M059J (cell line): ENCODE results near the gene GOLGA8O. TPM values are rescaled to one million over a fixed set of nuclear protein-coding genes. Genes with fewer than 3 reads are reported as not detected.
"Not testable (repeated sequence)": the region's sequence is repeated elsewhere in the genome, so short reads cannot be mapped to it uniquely, and the experiment has no call there.

ENCODE experiments used
- DNase-seq: peaks from one replicate; pipeline ENCODE4 v3.0.0-alpha.2; 2012; ENCODE audit warnings: low read depth
- total RNA-seq: library from RNA; depleted of rRNA; stranded (reverse); fragments of >200 nt; shearing (Covaris generic); gene quantifications from 2 replicates; pipeline ENCODE4 v1.2.3, GENCODE V29; 2014; rRNA removed

GOLGA8O gene
- 0.07 and 0.12 TPM in 2 replicates for total RNA-seq

DNA sequence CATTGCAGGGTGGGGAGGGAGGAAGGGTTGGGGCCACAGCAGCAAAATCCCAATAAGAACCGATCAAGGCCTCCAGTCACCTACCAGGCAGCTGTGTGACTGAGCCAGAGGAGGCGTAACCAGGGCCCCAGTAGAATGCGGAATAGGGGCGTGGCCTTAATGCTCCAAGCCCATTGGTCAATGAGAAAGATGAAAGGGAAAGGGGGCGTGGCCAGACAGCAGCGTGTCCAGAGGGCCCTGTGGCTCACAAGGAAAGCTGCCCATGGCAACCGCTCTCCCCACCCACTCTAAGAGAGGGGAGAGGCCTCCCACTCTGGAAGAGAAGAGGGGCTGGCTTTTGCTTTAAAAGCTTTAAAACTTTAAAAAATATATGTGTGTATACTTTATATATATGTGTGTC, at the start of gene GOLGA8O:
Gene GOLGA8O (minus strand): TSS at position 101 of the 400 bp plus-strand sequence. CDS start 98 bp downstream, at position 3.
- DNase-seq: not testable (repeated sequence)

DNA sequence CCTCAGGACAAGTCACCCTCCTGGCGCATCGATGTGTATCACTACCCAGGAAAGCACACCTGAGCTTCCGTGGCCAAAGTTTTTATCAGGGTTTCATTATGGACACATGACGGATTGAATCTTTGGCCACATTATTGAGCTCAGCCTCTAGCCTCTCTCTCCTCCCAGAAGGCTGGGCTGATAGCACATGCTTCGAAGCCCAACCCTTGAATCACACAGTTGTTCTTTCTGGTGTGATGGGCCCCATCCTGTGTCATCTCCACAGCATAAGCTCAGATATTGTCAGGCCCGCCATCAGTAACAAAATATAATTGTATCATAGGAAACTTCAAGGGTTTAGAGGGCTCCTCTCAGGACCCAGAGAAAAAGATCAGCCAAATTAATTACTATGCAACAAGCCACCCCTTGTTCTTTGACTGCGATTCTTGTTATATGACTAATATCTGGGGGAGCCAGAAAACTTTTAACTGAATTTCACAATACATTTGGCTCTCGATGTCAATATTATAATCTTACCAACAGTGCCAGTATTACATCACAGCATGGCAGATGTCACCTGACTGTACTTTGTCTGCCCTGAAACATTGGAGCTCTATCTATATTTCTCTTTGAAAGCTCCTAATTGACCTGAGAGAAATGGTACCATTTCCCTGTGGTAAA, 48.8 kb upstream of the GOLGA8O start:
- DNase-seq: not testable (repeated sequence)

GRCh38 chr15:32502946-32503345, 47.5 kb upstream of the GOLGA8O start:
- DNase-seq: not testable (repeated sequence)

DNA sequence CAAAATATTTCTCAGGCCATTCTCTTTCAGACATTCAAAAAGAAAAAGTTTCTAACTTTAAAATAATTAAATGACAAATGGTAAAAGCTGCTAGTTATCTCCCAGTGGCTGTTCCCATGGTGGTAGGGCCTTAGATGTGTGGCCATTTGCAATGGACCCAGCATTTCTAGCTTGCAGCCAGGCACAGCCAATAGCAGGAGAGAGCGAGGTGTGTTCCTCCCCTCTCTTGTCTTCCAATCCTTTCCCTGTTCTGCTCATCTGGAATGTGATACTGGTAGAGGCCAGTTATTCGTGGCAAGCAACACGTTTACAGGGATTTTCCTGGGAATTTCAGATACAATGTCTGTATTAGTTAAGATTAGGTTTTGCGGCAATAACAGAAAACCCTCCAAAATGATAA, 37.3 kb upstream of the GOLGA8O start:
- DNase-seq: not testable (repeated sequence)

- not testable (repeated sequence) for DNase-seq
These were observed 31.0 kb upstream of the GOLGA8O start for GRCh38 chr15:32486474-32486873.

DNA sequence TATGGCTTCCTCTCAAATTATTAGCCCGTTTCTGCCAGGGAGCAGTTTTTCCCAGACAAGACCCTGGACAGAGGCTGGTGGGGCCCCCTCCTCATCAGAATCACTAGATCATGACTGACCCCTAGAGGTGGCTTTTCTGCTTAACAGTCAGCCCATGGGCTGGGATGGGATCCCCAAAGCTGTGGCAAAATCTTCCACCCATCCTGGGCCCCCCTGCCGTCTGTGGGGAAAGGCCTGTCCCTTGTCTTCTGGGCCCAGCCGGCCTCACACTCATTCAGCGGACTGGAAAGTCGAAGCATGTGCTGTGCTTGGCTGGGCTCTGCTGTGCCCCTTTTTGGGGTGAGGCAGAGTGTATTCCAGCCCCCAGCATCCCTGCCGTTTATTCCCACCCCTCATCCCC, 27.9 kb upstream of the GOLGA8O start:
- DNase-seq: not testable (repeated sequence)

DNA sequence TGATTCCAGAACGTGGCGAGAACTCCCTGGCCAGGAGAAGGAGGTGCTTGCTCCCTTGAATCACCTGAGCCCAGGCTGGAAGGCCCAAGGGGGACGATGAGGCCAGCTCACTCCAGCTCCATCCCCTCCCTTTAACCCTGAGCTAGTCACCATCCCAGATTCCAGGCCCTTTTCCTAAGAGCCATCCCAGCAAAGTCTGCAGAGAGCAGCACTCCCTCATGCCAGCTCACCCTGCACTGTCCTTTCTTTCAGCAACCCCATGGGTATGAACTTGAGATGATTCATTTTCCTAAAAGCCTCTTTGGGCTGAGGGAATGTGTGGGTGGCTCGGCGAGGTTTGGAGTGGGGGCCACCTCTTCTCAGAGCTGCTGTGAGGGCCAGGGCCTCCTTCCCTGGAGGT, 26.2 kb upstream of the GOLGA8O start:
- not testable (repeated sequence) for DNase-seq

DNA sequence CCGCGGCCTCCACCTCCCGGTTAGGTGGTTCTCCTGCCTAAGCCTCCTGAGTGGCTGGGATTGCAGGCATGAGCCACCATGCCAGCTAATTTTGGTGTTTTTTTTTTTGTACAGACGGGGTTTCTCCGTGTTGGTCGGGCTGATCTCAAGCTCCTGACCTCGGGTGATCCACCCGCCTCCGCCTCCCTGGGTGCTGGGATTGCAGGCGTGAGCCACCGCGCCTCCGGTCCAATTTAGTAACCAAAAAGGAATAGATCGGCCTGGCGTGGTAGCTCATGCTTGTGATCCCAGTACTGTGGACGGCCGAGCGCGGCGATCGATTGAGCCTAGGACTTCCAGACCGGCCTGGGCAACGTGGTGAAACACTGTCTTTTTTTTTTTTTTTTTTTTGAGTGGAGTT, 12.6 kb upstream of the GOLGA8O start:
- not testable (repeated sequence) for DNase-seq

DNA sequence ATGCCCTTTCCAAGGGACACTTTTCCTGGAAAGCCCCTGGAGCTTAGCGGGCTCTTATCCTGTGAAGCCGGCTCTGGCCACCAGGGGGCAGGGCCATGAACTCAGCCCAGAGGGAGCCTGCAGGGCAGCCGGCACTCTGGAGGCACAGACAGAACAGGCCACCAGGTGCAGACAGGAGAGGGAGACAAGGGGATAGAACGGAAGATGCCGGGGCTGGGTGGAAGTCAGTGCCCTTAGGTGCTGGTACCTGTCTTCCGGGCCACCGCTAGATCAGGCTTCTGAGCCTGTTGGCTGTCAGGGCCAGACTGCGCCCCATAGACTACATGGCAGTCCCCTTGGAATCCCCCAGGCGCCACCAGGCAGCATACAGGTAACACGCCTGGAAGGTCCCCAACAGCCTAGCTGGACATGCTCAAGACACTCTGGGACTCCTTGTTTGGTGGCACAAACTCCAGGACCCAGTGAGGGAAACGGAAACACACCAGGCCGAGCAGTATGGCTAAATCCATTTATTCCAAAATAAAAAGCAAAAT, 14.9 kb downstream of the GOLGA8O start:
- not testable (repeated sequence) for DNase-seq

DNA sequence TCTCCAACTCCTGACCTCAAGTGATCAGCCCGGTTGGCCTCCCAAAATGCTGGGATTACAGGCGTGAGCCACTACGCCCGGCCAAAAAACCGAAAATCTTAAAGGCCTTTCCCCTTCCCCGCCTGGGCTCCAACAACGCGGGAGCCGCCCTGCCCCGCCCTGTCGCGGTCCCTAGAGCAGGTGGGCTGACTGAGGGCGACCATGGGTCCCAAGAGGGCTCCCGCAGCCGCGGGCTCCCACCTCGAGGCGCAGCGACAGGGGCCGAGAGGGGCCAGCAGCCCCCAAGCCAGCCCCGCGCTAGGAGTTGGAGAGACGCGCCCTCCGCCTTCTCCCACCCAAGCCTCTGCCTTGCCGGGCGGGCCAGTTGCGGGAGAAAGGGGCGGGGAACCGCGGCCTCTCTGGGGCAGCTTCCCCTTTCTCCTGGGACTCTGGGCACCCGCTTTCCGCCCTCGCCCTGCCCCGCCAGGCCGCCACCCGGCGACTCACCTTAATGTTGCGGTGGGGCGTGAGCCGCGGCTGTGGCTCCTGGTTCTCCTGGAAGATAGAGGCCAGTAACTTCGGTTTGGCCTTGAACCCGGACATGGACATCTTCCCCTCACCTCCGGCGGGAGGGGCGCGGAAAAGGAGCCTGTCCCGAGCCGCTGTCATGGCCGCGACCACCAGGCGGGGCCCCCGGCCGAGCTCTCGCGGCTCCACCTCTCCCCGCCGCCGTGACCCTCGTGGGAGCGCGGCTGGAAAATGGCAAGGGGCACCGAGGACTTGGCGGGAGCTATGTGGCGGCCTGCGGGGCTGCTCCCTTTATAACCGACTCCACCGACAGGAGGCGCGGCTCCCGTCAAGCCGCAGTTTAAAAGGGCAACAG, 21.1 kb downstream of the GOLGA8O start:
- DNase-seq: not testable (repeated sequence)

DNA sequence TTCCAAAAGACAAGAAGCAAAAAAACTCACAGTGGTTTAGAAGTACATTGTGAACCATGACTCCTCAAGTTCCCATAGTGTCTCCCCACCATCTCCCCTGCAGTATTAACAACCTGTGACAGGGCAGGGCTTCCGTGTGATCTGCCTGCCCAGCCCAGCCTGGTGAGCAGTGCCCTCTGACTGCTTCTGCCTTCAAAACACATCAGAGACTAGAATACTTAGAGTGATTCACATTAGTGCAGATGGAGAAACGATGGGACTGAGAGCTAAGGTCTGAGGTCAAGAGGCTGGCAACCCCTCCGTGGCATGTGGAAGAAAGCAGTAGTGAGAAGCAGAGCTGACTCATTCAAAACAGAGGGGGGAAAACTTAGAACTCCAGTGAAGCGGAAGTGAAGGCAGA, 27.8 kb downstream of the GOLGA8O start:
- DNase-seq: not testable (repeated sequence)

DNA sequence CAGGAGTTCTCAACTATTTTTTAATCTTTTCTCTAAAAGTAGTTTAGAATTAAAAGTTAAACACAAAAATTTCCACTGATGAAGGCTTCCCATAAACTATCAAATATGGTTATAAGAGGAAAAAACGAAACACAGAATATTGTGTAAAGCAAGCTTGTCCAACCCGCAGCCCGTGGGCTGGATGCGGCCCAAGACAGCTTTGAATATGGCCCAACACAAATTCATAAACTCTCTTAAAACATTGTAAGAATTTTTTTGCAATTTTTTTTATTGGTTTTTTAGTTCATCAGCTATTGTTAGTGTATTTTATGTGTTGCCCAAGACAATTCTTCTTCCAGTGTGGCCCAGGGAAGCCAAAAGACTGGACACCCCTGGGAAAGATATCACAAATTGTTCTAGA, 28.9 kb downstream of the GOLGA8O start:
- not testable (repeated sequence) for DNase-seq

DNA sequence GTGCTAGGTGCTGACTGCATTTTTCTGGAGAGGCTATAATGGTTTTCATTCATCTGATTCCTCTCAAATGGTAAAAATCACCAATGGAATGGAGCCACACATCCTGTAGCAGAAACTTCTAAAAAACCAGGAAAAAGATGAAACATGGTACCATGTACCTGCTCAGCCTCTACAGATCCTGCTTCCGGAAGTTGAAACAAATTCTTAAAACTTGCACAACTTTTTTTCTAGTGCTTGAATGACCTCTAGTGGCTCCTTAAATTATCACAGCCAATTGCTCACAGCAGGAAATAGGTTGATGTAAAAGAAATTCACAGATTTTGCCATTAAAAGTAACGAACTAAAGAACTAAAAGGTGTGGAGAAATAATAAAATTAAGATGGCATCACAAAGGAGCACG, 47.5 kb downstream of the GOLGA8O start:
- not testable (repeated sequence) for DNase-seq

- DNase-seq: not testable (repeated sequence)
These were observed 52.2 kb downstream of the GOLGA8O start, which contains the start of gene GOLGA8K for GRCh38 chr15:32403192-32403591. Gene GOLGA8K, minus strand, starts transcription at chr15:32403292. Its CDS starts 98 bp downstream, at chr15:32403194.

DNA sequence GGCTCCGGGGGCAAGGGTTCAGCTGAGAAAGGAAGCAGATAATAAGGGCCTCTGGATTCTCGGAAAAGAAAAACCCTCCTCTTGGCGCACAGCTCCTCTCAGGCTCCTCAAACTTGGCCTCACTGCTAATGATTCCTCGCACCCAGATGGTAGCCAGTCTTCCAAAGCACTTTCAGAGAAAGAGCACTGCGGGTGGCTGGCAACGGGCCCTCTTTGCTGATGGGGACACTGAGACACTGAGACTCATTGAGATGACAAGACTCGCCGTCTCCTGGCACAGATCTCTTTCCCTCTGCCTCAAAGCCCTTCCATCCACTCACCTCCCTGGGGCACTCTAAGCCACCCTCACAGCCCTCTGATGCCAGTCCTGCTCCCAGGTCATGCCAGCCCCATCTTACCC, 58.9 kb downstream of the GOLGA8O start:
- not testable (repeated sequence) for DNase-seq

Other genes starting within 250 kb of the GOLGA8O start
- gene GOLGA8K, start 52.3 kb downstream of the GOLGA8O start, total RNA-seq: not detected in 2 replicates
- 0.15 and 0.49 TPM in 2 replicates for gene GOLGA8N, start 137.8 kb upstream of the GOLGA8O start, total RNA-seq
- gene ARHGAP11A, start 159.9 kb upstream of the GOLGA8O start, total RNA-seq: 34.8 and 36.1 TPM in 2 replicates
- 67.9 and 75.2 TPM in 2 replicates for gene SCG5, start 186.1 kb upstream of the GOLGA8O start, total RNA-seq